Bone marrow (tissue), 2 donors: ENCODE results near the gene SLC22A5.
"Not testable (repeated sequence)": the region's sequence is repeated elsewhere in the genome, so short reads cannot be mapped to it uniquely, and the experiment has no call there.

Experiments
- DNase-seq, 2 donors: peaks; one replicate each; lab custom pipeline; 2025; lab: John Stamatoyannopoulos, UW

The SLC22A5 gene

DNA sequence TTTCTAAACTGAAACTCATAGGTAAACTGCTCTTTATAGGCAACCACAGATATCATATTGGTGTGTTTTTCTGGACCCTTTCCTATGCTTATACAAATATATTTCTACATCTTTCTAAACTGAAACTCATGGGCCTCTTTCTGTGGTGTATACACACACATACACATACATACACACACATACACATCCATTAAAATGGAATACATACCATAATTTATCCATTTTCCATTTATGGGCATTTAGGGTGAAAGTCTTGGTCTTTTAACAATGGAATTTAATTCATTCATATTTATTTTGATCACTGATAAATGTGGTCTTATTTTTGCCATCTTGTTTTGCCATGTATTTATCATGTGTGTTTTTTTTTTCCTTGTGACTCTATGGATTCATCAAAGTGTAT lies 44.1 kb downstream of the SLC22A5 start:
- no peak for DNase-seq

DNA sequence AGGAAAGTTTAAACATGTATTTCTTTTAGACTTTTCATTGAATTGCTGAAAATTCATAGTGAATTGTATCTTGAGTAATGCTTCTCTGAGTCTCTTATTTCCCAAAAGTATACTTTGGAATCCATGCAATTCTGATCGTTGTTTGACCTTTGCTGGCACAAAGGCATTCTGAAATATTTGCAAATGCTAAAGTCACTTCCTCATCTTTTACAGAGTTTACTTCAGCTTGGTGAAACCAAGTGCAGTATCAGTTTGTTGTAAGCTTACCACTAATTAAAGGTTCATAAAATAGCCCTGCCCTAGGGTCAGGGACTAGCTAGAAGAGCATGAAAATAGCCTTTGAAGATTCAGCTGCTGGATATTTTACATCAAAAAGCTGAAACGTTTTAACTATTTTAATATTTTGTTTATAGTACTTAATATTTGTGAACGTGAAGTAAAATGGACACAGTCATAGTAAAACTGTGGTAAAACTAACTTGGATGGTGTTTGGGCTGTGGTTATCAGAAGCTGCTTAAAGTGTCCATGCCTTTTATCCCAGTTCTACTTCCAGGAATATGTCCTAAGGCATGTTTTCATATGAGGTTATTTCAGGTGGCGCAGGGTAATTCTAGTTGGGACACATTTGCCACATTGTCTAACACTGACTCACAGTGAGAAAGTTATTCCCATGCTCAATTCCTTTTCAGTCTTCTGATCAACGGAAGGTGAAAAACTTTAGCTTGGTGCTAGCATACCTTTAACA lies 45.3 kb downstream of the SLC22A5 start:
- no peak for DNase-seq

DNA sequence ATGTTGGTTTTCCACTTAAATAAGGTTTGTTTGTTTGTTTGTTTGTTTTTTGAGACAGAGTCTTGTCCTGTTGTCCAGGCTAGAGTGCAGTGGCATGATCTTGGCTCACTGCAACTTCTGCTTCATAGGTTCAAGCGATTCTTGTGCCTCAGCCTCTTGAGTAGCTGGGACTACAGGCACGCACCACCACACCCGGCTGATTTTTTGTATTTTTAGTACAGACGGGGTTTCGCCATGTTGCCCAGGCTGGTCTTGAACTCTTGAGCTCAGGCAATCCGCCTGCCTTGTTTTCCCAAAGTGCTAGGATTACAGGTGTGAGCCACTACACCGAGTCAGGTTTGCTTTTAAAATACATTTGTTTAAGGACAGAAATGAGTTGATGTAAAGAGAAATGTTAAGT lies 46.0 kb downstream of the SLC22A5 start:
- not testable (repeated sequence) for DNase-seq

DNA sequence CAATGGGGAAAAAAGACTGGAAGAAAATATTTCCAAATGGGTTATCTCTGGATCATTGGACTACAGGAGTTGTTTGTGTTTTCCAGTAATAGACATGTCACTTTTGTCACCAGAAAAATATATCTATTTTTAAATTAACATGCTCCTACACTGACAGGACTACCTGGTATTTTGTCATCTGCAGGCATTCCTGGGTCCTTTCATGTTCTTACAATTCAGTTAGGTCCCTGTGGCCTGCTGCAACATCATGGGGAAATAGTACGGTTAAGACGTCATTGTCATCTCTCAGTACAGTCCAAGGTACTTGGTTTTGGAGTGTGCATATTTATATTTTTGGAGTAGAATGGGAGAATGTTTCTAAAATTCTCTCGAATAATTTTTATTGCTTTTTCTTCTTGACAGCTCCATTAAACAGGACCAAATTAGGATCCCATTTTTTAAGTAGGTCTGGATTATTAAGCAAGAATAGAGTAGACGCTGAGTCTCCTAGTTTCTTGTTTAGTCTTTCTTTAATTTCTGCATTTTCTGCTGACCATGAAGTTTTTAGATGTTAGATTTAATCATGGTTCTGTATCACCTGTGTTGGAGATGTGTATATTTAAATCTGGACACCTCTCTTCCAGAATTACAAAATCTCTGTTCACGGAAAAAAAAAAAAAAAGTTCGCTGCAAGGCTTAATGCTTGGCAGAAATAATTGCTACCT lies 46.9 kb downstream of the SLC22A5 start:
- DNase-seq: no peak

DNA sequence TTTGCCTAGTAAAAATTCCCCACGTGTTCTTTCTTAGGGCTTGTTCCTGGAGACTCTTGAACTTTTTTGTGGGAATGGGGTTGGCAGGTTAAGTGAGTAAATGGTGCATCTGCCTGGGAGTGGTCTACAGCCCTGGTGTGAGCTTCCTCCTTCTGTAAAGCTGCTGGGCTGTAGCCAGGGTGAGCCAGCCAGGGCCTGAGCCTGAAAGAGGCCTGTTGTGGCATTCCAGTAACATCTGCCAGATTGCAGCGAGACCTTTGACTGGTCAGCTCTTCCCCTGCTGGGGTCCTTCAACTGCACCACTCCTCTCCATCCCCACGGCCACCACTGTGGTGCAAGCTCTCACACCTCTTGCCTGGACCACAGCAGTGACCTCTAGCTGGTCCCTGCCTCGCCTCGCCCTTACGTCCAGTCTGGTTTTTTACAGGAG lies 47.5 kb downstream of the SLC22A5 start:
- peak in 1 of 2 donors; percentile 55 for DNase-seq

DNA sequence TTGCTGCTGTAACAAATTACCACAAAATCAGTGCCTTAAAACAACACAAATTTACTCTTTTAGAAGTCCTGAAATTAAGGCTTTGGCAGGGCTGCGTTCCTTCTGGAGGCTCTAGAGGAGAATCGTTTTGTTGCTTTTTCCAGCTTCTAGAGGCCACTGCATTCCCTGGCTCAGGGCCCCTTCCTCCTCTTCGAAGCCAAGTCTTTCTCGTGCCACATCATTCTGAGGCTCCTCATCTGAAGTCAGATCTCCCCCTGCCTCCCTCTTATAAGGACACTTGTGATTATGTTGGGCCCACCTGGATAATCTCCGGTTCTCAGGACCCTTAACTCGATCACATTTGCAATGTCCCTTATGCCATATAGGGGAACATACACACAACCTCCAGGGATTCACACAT lies 48.0 kb downstream of the SLC22A5 start:
- DNase-seq: no peak

DNA sequence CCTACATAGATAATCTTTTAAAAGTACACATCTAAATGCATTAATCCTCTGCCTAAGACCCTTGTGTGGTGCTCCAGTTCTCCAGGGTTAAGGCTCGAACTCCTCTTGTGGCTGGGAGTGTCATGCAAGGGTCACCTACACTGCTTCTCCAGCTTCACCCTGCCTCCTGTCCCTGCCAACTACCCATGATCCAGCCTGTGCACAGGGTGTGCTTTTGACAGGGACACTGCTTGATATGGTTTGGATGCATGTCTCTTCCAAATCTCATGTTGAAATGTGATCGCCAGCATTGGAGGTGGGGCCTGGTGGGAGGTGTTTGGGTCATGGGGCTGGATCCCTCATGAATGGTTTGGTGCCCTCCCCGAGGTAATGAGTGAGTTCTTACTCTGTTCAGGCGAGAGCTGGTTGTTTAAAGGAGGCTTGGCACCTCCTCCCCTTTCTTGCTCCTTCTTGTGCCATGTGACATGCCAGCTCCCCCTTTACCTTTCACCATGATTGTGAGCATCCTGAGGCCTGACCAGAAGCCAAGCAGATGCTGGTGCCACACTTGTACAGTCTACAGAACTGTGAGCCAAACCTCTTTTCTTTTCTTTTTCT lies 48.5 kb downstream of the SLC22A5 start:
- no peak for DNase-seq

DNA sequence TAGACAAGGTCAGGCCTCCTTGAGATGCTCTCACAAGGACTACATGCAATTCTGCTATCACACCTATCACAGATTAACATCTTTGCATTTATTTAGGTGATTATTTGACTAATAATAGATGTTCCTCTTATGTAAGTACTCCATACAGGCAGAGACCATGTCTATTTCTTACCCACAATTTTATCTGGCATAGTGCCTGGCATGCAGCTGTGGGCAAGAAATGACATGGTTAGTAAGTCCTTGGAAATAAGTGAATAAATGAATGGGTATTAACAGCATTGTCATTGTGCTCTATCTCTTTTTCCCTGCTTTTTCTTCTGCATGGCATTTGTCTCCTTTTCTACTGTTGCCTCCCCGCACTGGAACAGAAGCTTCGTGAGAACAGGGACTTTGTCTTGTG lies 49.4 kb downstream of the SLC22A5 start:
- DNase-seq: no peak

DNA sequence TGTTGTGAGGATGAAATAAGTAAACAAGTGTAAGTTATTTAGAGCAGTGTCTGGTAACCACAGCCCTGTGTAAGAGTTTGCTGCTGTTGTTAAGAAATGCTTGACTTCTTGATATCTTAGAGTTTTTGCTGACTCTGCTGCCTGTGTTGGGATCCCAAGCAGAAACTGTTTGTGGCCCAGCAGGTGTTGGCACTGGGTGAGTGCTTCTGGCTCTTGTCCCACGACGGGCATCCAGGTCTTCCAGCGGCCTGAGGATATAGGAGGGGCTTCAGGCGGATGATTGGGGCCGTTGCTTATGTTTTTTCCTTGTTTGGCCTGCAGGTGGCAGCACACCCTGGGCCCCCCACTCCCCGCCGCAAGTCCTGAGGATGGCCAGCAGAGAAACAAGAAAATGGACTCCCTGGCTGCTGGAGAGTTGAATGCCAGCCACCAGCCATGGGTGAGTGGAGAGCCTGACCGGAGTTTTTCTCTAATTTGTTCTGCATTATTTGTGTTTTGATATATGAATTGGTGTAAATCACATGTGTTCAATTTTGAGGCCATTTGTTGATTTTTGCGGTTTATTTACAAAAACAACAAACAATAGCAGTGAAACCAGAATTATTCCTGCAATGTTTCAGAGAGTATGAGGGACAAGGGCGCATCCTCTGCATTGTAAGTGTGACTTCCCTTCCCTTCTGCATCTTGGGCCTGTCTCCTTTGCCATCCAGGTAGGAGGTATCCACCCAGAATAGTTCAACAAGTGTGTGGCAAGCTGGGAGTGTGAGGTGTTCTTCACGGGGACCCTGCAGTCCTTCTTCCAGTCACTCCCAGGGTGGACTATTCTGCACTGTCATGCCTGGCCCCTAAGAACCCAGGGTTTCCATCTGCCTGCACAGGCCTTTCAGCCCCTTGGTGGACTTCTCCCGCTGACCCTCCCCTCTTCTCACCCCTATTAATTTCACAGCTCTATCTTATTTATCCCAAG lies 50.3 kb downstream of the SLC22A5 start:
- DNase-seq: peak; percentile 41 to 61

DNA sequence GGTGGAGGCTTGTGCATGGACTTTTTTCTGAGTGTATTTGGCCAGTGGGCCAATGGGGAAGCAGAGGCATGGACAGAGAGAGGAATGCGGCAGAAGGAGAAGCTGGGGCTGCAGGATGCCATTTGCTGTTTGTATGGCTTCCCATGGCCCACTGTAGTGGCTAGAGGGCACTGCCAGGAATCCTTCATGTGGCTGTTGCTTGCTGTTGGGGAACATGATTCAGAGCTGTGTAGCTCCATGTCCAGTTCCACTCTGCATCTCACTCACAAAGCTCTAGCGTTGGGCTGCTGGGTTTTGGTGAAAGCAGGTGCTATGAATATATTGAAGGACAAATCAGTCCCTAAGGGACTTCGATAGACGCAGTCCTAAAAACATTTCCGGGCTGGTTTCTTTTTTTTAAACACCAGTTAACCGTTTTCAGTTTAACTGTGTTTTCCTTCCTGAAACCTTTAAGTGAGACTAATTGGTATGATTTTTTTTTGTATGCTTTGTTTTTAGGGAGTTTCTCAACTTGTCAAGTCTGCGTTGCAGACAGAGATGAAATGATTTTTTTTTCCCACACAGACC lies 51.3 kb downstream of the SLC22A5 start:
- peak in 1 of 2 donors; percentile 53 for DNase-seq

DNA sequence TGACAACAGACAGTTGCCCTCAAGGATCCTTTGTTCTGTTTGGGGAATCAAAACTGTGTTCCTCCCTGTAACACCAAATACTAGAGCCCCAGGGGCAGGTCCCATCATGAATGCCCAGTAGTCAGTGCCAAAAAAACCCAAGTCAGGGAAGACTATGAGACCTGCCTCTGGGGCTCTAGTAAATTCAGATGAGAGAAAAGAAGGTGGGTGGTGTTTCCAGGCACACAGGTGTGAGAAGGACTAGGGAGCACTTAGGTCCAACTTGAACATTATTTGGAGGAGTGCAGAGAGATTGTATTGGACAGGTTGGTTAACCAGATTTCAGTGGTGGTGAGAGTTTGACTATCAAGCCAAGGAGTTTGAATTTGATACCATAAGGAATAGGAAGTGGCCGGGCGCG lies 52.0 kb downstream of the SLC22A5 start:
- DNase-seq: no peak

DNA sequence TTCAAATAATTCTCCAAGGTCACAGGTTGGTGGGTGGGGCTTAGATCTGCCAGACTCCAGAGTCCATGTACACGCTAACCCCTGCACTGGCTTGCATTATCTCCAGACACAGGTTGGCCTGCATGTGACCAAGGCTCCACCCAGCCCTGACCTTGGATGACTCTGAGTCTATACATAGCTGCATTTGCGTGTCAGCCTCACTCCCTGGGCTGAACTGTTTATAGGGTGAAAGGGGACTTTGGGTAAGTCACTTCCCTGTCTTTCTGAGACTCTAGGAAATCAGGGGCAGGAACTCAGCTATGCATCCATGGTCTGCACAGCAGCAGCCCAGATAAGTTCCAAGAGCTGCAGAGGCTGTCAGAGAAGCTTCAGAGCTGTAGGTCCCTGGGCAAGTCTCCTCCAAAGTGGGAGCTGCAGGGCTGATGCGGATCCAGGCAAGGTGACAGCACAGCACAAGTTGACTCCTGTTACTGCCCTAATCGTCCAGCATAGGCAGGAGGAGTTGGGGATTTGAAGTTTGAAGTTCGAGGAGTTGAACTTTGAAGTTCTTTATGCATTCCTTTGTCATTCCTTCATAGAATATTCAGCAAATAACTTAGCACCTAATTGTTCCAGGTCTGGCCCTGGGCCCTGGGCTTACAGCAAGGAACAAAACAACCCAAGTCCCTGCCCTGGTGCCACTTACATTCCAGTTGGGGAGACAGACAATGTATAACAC lies 53.4 kb downstream of the SLC22A5 start:
- DNase-seq: peak in 1 of 2 donors; percentile 71

DNA sequence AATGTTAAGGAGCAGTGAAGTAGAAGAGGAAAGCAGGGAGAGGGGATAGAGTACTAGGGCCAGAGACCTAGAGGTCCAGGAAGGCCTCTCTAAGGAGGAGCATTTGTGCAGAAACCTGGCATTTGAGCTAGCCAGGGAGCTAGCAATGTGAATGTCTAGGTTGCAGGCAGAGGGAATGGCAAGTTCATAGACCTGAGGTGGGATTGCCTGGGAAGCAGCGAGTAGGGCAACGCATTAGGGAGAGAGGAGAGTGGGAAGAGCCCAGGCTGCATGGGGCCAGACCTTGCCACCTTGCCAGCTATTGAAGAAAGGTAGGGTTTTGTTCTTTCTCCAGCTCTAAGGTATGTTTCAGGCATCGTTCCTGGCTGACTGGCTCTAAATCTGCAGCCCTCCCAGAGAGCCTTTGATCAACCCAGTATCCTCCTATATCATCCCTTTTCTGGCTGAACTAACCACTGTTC lies 54.0 kb downstream of the SLC22A5 start:
- DNase-seq: no peak

DNA sequence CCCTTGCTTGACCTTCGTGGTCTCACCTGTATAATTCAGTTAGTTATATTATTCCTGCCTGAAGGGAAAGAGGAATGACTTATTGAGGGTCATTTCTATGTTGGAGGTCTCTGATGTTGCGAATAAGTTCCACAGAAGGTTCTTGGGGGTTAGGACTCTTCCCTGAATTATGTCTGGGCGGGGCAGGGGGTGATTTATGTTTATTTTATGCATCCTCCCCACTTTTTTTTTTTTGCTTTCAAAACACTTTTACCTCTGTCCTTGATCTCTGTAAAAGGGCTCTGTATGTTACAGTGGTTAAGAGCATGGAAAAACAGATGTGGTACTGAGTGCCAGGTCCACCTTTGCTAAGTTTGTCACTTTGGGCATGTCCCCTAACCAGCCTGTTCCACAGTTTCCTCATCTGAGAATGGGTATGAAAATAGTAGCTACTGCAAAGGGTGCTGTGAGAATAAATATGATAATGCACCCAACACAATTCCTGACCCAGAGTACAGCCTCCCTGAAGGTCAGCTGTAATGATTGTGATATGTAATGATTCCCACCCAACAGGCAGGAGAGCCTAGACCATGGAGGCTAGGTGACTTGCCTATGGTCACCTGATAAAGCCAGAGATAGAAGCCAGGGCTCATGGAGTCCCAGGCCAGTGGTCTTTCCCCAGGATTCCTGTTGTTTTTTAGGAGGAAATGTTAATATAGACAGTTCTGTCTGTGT lies 54.8 kb downstream of the SLC22A5 start:
- no peak for DNase-seq

DNA sequence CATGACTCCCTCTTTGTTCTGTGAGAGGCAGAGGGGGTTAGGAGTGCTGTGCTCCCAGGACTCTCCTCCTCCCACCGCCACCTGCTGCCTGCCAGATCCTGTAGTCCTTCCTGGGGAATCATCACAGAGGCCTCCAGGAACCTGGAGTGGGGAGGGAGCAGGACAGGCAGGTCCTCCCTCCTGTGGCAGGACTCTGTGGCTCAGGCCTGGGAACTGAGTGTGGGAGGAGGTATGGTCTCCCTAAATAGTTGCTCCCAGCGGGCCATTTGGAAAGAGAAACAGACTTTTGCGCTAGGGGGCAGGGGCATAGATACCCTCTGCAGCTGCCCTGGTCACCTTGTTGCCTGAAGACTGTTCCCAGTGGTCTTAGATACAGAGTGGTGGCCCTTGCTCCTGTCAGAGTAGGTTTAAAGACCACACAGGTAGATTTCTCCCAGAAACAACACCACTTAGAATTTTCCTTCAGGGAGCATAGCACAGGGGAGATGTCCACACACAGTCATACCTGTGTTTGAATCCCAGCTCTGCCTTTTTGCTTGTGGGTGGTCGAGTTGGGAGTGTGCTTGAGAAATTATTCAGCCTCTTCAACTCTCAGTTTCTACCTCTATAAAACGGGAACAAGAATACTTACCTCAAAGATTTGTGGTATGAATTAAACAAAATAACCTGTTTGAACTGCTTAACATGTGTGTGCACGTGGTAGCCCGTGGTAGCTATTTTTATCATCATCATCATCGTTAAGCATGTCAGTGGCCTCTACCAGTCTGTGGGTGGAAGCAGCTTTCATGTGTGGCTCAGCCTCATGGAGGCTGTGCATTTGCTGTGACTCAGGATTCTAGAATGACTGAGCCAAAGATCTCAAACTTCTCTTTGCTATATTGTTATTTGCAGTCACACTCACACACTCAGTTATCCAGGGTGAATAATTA lies 55.8 kb downstream of the SLC22A5 start:
- DNase-seq: peak in 1 of 2 donors; percentile 81

DNA sequence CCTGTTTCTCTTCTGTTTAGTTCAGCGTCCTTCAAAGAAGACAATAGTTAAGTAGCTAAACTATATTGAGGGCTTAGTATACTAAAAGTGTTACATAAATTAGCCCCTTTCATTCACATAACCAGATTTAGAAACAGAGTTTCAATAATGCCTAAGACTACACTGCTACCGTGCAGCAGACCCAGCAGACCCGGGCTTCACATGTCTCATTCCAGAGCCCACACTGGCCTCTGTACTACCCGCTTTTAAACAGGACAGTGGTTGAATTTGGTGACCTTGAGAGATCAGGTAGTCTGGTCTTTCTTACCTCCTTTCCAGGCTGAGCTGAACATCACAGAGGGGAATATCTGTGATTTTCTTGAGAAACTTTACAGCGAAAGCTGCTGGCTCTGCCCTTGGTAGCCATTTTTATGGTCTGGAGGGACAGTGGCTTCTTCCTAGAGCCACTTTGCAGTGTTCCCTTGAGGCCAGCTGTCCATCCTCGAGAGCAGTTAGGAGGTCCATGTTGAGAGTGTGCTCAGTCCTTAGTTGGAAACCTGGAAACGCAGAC lies 56.5 kb downstream of the SLC22A5 start:
- no peak for DNase-seq

DNA sequence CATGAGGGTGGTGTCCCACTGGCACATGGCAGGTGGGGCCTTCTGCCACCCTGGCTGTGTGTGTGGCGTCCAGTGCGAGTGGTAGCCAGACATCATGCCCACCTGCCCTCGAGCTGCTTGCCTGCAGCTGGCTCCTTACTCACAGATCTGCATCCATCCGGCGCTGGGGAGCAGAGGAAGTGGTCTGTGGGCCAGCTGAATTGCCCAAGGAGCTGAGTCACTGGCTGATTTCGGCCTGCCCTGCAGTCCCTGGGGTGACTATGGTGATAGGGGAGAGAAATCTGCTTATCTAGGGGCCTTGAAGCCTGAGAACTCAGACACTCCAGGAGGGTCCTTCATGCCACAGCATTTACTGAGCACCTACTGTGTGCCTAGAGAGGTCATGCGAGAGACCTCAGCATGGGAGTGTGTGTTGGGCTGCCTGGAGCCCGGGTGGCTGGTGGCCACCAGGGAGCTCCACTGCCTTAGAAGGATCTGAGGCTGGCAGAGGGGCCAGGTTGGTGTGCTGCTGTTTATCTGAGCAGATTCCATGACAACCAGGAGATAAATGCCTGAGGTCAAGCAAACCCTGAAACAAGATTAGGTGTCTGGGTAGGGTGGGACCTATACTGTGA lies 57.1 kb downstream of the SLC22A5 start:
- DNase-seq: peak; percentile 59 to 92
